GM19240 (cell line): ENCODE data around the gene NPFFR1.

ENCODE experiments used
- DNase-seq: peaks from one replicate; pipeline ENCODE4 v3.0.0; 2011; ENCODE audit warnings: low spot score; ENCODE audit not compliant: insufficient read length

Gene NPFFR1

GRCh38 chr10:70315276-70315675, 31.5 kb upstream of the NPFFR1 start:
- no peak for DNase-seq

- DNase-seq, result no peak
Measured at GRCh38 chr10:70312972-70313371, 29.2 kb upstream of the NPFFR1 start.

- DNase-seq, result no peak
Measured at GRCh38 chr10:70312249-70312648, 28.4 kb upstream of the NPFFR1 start.

GRCh38 chr10:70311698-70312097, 27.9 kb upstream of the NPFFR1 start:
- no peak for DNase-seq

GRCh38 chr10:70309661-70310060, 25.9 kb upstream of the NPFFR1 start:
- no peak for DNase-seq

- no peak for DNase-seq
Measured at GRCh38 chr10:70308121-70309060, 24.6 kb upstream of the NPFFR1 start.

GRCh38 chr10:70306886-70307520, 23.2 kb upstream of the NPFFR1 start:
- no peak for DNase-seq

- DNase-seq, result no peak
Measured at GRCh38 chr10:70306181-70306705, 22.4 kb upstream of the NPFFR1 start.

- DNase-seq, result no peak
Measured at GRCh38 chr10:70303730-70304129, 19.9 kb upstream of the NPFFR1 start.

GRCh38 chr10:70302292-70302691, 18.5 kb upstream of the NPFFR1 start:
- DNase-seq, result no peak

GRCh38 chr10:70300908-70301597, 17.2 kb upstream of the NPFFR1 start:
- no peak for DNase-seq

- DNase-seq, result no peak
Measured at GRCh38 chr10:70300461-70300860, 16.7 kb upstream of the NPFFR1 start.

- no peak for DNase-seq
Measured at GRCh38 chr10:70299876-70300275, 16.1 kb upstream of the NPFFR1 start.

- no peak for DNase-seq
Measured at GRCh38 chr10:70298393-70298792, 14.6 kb upstream of the NPFFR1 start.

GRCh38 chr10:70297224-70297623, 13.4 kb upstream of the NPFFR1 start:
- DNase-seq, result no peak

- DNase-seq, result no peak
Measured at GRCh38 chr10:70296406-70296899, 12.6 kb upstream of the NPFFR1 start.

GRCh38 chr10:70295926-70296325, 12.1 kb upstream of the NPFFR1 start:
- no peak for DNase-seq

- no peak for DNase-seq
Measured at GRCh38 chr10:70295321-70295720, 11.5 kb upstream of the NPFFR1 start.

- peak; percentile 58 for DNase-seq
Measured at GRCh38 chr10:70293169-70293843, 9.5 kb upstream of the NPFFR1 start.

- DNase-seq, result no peak
Measured at GRCh38 chr10:70292004-70292403, 8.2 kb upstream of the NPFFR1 start.

GRCh38 chr10:70289739-70290138, 5.9 kb upstream of the NPFFR1 start:
- no peak for DNase-seq
